ENCODE results near the gene MTAP.

Gene MTAP

GRCh38 chr9:21968331-21969010, 166.0 kb downstream of the MTAP start:
- Mint-ChIP-seq H3K4me1 (peaks cover 13% of the 10 kb centered on the region), H3K9me3 (peaks cover 9% of the 10 kb centered on the region), H3K27me3 (peaks cover 41% of the 10 kb centered on the region), H3K4me3 (no peak overlapping the region), H3K36me3 (peaks cover 10% of the 10 kb centered on the region), H3K27ac (peak overlapping the region; percentile 55)
- DNase-seq (ENCODE audit: low spot score in 2 of 2) (peak in 1 of 2 donors; percentile 20), ATAC-seq (ENCODE audit: low read depth) (no peak)

- Mint-ChIP-seq H3K4me1 (peaks cover 15% of the 10 kb centered on the region), H3K4me3 (no peak overlapping the region), H3K36me3 (peaks cover 10% of the 10 kb centered on the region), H3K9me3 (peaks cover 8% of the 10 kb centered on the region), H3K27ac (peak overlapping the region; percentile 49), H3K27me3 (peaks cover 38% of the 10 kb centered on the region)
- no peak for DNase-seq (ENCODE audit: low spot score in 2 of 2)
- ATAC-seq (ENCODE audit: low read depth): no peak
Observed at GRCh38 chr9:21969011-21969940, 166.8 kb downstream of the MTAP start.

GRCh38 chr9:21969951-21970799, 167.7 kb downstream of the MTAP start:
- H3K9me3 Mint-ChIP-seq: peaks cover 9% of the 10 kb centered on the region
- DNase-seq (ENCODE audit: low spot score in 2 of 2): no peak
- H3K36me3 Mint-ChIP-seq: peaks cover 10% of the 10 kb centered on the region
- H3K4me1 Mint-ChIP-seq: peaks cover 23% of the 10 kb centered on the region
- H3K27ac Mint-ChIP-seq: peak overlapping the region; percentile 49
- H3K4me3 Mint-ChIP-seq: no peak overlapping the region
- peaks cover 42% of the 10 kb centered on the region for H3K27me3 Mint-ChIP-seq
- ATAC-seq (ENCODE audit: low read depth): no peak

GRCh38 chr9:21970800-21971640, 168.6 kb downstream of the MTAP start:
- peak overlapping the region; percentile 49 for H3K27ac Mint-ChIP-seq
- no peak for ATAC-seq (ENCODE audit: low read depth)
- DNase-seq (ENCODE audit: low spot score in 2 of 2): no peak
- H3K9me3 Mint-ChIP-seq: peaks cover 9% of the 10 kb centered on the region
- H3K27me3 Mint-ChIP-seq: peaks cover 37% of the 10 kb centered on the region
- H3K4me3 Mint-ChIP-seq: no peak overlapping the region
- peaks cover 10% of the 10 kb centered on the region for H3K36me3 Mint-ChIP-seq
- peaks cover 22% of the 10 kb centered on the region for H3K4me1 Mint-ChIP-seq

- Mint-ChIP-seq H3K4me1 (peaks cover 22% of the 10 kb centered on the region), H3K9me3 (peaks cover 9% of the 10 kb centered on the region)
Observed at GRCh38 chr9:21972361-21972760, 169.9 kb downstream of the MTAP start.

GRCh38 chr9:21974343-21974721, 171.9 kb downstream of the MTAP start:
- Mint-ChIP-seq H3K36me3 (peaks cover 5% of the 10 kb centered on the region), H3K27ac (peak overlapping the region; percentile 79), H3K9me3 (peaks cover 6% of the 10 kb centered on the region), H3K4me1 (peaks cover 18% of the 10 kb centered on the region), H3K4me3 (peak overlapping the region; percentile 84), H3K27me3 (peaks cover 34% of the 10 kb centered on the region)
- DNase-seq (ENCODE audit: low spot score in 2 of 2) (no peak), ATAC-seq (ENCODE audit: low read depth) (no peak)

More at GRCh38 chr9:21972361-21972760, 169.9 kb downstream of the MTAP start:
- H3K27ac Mint-ChIP-seq: no peak overlapping the region
- H3K36me3 Mint-ChIP-seq: peaks cover 10% of the 10 kb centered on the region
- H3K4me3 Mint-ChIP-seq: no peak overlapping the region
- DNase-seq (ENCODE audit: low spot score in 2 of 2) (no peak), ATAC-seq (ENCODE audit: low read depth) (no peak)
- peaks cover 33% of the 10 kb centered on the region for H3K27me3 Mint-ChIP-seq

GRCh38 chr9:21974722-21975409, 172.4 kb downstream of the MTAP start:
- Mint-ChIP-seq H3K9me3 (peaks cover 6% of the 10 kb centered on the region), H3K4me3 (peak overlapping the region; percentile 84), H3K27ac (peak overlapping the region; percentile 79), H3K36me3 (peaks cover 4% of the 10 kb centered on the region), H3K27me3 (peaks cover 33% of the 10 kb centered on the region), H3K4me1 (peaks cover 17% of the 10 kb centered on the region)
- DNase-seq (ENCODE audit: low spot score in 2 of 2) (peak in 1 of 2 donors; percentile 47), ATAC-seq (ENCODE audit: low read depth) (peak; percentile 60)

GRCh38 chr9:21976334-21976875, 174.0 kb downstream of the MTAP start:
- ATAC-seq (ENCODE audit: low read depth): no peak
- peaks cover 26% of the 10 kb centered on the region for H3K27me3 Mint-ChIP-seq
- DNase-seq (ENCODE audit: low spot score in 2 of 2): no peak
- H3K36me3 Mint-ChIP-seq: no peaks in the 10 kb centered on the region
- peaks cover 15% of the 10 kb centered on the region for H3K4me1 Mint-ChIP-seq
- H3K27ac Mint-ChIP-seq: no peak overlapping the region
- peaks cover 4% of the 10 kb centered on the region for H3K9me3 Mint-ChIP-seq
- H3K4me3 Mint-ChIP-seq: no peak overlapping the region

GRCh38 chr9:21982391-21982790, 180.0 kb downstream of the MTAP start:
- Mint-ChIP-seq H3K4me3 (no peak overlapping the region), H3K4me1 (no peaks in the 10 kb centered on the region), H3K36me3 (no peaks in the 10 kb centered on the region), H3K27me3 (peaks cover 12% of the 10 kb centered on the region), H3K27ac (no peak overlapping the region), H3K9me3 (no peaks in the 10 kb centered on the region)
- ATAC-seq (ENCODE audit: low read depth) (no peak), DNase-seq (ENCODE audit: low spot score in 2 of 2) (no peak)

GRCh38 chr9:21982861-21983560, 180.6 kb downstream of the MTAP start:
- DNase-seq (ENCODE audit: low spot score in 2 of 2): no peak
- peaks cover 12% of the 10 kb centered on the region for H3K27me3 Mint-ChIP-seq
- no peaks in the 10 kb centered on the region for H3K4me1 Mint-ChIP-seq
- no peak for ATAC-seq (ENCODE audit: low read depth)
- no peak overlapping the region for H3K27ac Mint-ChIP-seq
- H3K9me3 Mint-ChIP-seq: no peaks in the 10 kb centered on the region
- H3K36me3 Mint-ChIP-seq: no peaks in the 10 kb centered on the region
- H3K4me3 Mint-ChIP-seq: no peak overlapping the region

GRCh38 chr9:21983561-21983935, 181.1 kb downstream of the MTAP start:
- Mint-ChIP-seq H3K4me1 (no peaks in the 10 kb centered on the region), H3K27me3 (peaks cover 11% of the 10 kb centered on the region), H3K9me3 (no peaks in the 10 kb centered on the region), H3K4me3 (no peak overlapping the region), H3K27ac (no peak overlapping the region), H3K36me3 (no peaks in the 10 kb centered on the region)
- peak; percentile 51 for ATAC-seq (ENCODE audit: low read depth)
- DNase-seq (ENCODE audit: low spot score in 2 of 2): no peak

- DNase-seq (ENCODE audit: low spot score in 2 of 2): no peak
- H3K36me3 Mint-ChIP-seq: no peaks in the 10 kb centered on the region
- no peaks in the 10 kb centered on the region for H3K4me1 Mint-ChIP-seq
- no peak overlapping the region for H3K4me3 Mint-ChIP-seq
- peaks cover 8% of the 10 kb centered on the region for H3K27me3 Mint-ChIP-seq
- ATAC-seq (ENCODE audit: low read depth): no peak
- no peak overlapping the region for H3K27ac Mint-ChIP-seq
- H3K9me3 Mint-ChIP-seq: no peaks in the 10 kb centered on the region
Observed at GRCh38 chr9:21984101-21984500, 181.7 kb downstream of the MTAP start.
